Stimulated activated CD8-positive, alpha-beta memory T cell treated with anti-CD3 and anti-CD28 coated beads, Interleukin-12 subunit alpha, Interleukin-12 subunit beta, amount 100 ng/mL, for 24 hours (primary cell): Measurements from ENCODE around the gene CARS1.

Experiments
- DNase-seq: peaks from one replicate; pipeline ENCODE4 v3.0.0-alpha.2; 2020; ENCODE audit errors: extremely low read depth

CARS1 gene

GRCh38 chr11:3009481-3009880, 47.7 kb downstream of the CARS1 start:
- no peak for DNase-seq

- no peak for DNase-seq
Observed at GRCh38 chr11:3008746-3009336, 48.4 kb downstream of the CARS1 start.

GRCh38 chr11:3007404-3008010, 49.7 kb downstream of the CARS1 start:
- no peak for DNase-seq

- DNase-seq = no peak
Observed at GRCh38 chr11:3006505-3007260, 50.5 kb downstream of the CARS1 start.

- DNase-seq = no peak
Observed at GRCh38 chr11:3004481-3004880, 52.7 kb downstream of the CARS1 start.

- DNase-seq = no peak
Observed at GRCh38 chr11:3003396-3004231, 53.6 kb downstream of the CARS1 start.

- DNase-seq = no peak
Observed at GRCh38 chr11:3002871-3003270, 54.4 kb downstream of the CARS1 start.

- DNase-seq = no peak
Observed at GRCh38 chr11:3002351-3002861, 54.8 kb downstream of the CARS1 start.

- DNase-seq = no peak
Observed at GRCh38 chr11:3001496-3001895, 55.7 kb downstream of the CARS1 start.

GRCh38 chr11:3000032-3000961, 56.9 kb downstream of the CARS1 start:
- DNase-seq = no peak

GRCh38 chr11:2999464-2999998, 57.7 kb downstream of the CARS1 start:
- DNase-seq = no peak

GRCh38 chr11:2998073-2998850, 59.0 kb downstream of the CARS1 start:
- no peak for DNase-seq

- DNase-seq = no peak
Observed at GRCh38 chr11:2997406-2997805, 59.8 kb downstream of the CARS1 start.

- no peak for DNase-seq
Observed at GRCh38 chr11:2996976-2997375, 60.2 kb downstream of the CARS1 start.

GRCh38 chr11:2995893-2996554, 61.2 kb downstream of the CARS1 start:
- DNase-seq = no peak

GRCh38 chr11:2995031-2995561, 62.1 kb downstream of the CARS1 start:
- DNase-seq = no peak

GRCh38 chr11:2994336-2994730, 62.9 kb downstream of the CARS1 start:
- DNase-seq = no peak

GRCh38 chr11:2992997-2993325, 64.3 kb downstream of the CARS1 start:
- DNase-seq = no peak
